SK-N-SH treated with all-trans-retinoic acid at 6 μM for 48 hours (cell line): Measurements from ENCODE around the gene TTLL13.

Experiments used
- ATAC-seq: fragments of 200-7000 bp; cut with Tn5 transposase; 3 replicates; pipeline ENCODE4 v1.9.1; 2020; ENCODE audit warnings: mild to moderate bottlenecking, moderate library complexity
- ARNTL ChIP-seq: fragments of 450-650 bp; formaldehyde crosslinking; IDR thresholded peaks from 2 replicates; pipeline ENCODE4 v1.5.0; 2020; ENCODE audit warnings: low read depth, mild to moderate bottlenecking, moderate library complexity, borderline replicate concordance
- BACH2 ChIP-seq: fragments of 250-450 bp; sonication (Bioruptor Pico); IDR thresholded peaks from 2 replicates; pipeline ENCODE4 v1.9.0; 2021; ENCODE audit warnings: mild to moderate bottlenecking, borderline replicate concordance
- CSDC2 ChIP-seq: fragments of 250-450 bp; sonication (Bioruptor Pico); IDR thresholded peaks from 2 replicates; pipeline ENCODE4 v1.5.0; 2020; ENCODE audit warnings: mild to moderate bottlenecking, moderate library complexity
- ESRRG ChIP-seq: fragments of 250-450 bp; sonication (Bioruptor Pico); IDR thresholded peaks from 2 replicates; pipeline ENCODE4 v1.6.1; 2021; ENCODE audit warnings: mild to moderate bottlenecking
- GLIS3 ChIP-seq: fragments of 250-450 bp; sonication (Bioruptor Pico); IDR thresholded peaks from 2 replicates; pipeline ENCODE4 v1.5.0; 2020; ENCODE audit warnings: mild to moderate bottlenecking, moderate library complexity
- ISL1 ChIP-seq: fragments of 250-450 bp; sonication (Bioruptor Pico); IDR thresholded peaks from 2 replicates; pipeline ENCODE4 v2.1.2; 2022; ENCODE audit warnings: mild to moderate bottlenecking, moderate library complexity
- OSR1 ChIP-seq: fragments of 250-450 bp; sonication (Bioruptor Pico); IDR thresholded peaks from 2 replicates; pipeline ENCODE4 v1.8.0; 2022; ENCODE audit warnings: moderate library complexity, mild to moderate bottlenecking, inconsistent platforms
- PATZ1 ChIP-seq: fragments of 250-450 bp; sonication (Bioruptor Pico); IDR thresholded peaks from 2 replicates; pipeline ENCODE4 v1.8.0; 2020; ENCODE audit warnings: mild to moderate bottlenecking, moderate library complexity, borderline replicate concordance
- PPARA ChIP-seq: fragments of 250-450 bp; sonication (Bioruptor Pico); IDR thresholded peaks from 2 replicates; pipeline ENCODE4 v1.5.0; 2020; ENCODE audit warnings: mild to moderate bottlenecking, borderline replicate concordance
- RARB ChIP-seq: fragments of 250-450 bp; sonication (Bioruptor Pico); IDR thresholded peaks from 2 replicates; pipeline ENCODE4 v1.8.0; 2021; ENCODE audit warnings: mild to moderate bottlenecking, moderate library complexity
- SNAI2 ChIP-seq: fragments of 250-450 bp; sonication (Bioruptor Pico); IDR thresholded peaks from 2 replicates; pipeline ENCODE4 v1.5.0; 2020; ENCODE audit warnings: mild to moderate bottlenecking, moderate library complexity
- TCF4 ChIP-seq: fragments of 250-450 bp; sonication (Bioruptor Pico); IDR thresholded peaks from 2 replicates; pipeline ENCODE4 v1.8.0; 2021; ENCODE audit warnings: mild to moderate bottlenecking, moderate library complexity, borderline replicate concordance
- TOX ChIP-seq: fragments of 250-450 bp; sonication (Bioruptor Pico); IDR thresholded peaks from 2 replicates; pipeline ENCODE4 v1.8.0; 2021; ENCODE audit warnings: mild to moderate bottlenecking, moderate library complexity, borderline replicate concordance
- ZC3H10 ChIP-seq: fragments of 250-450 bp; sonication (Bioruptor Pico); IDR thresholded peaks from 2 replicates; pipeline ENCODE4 v1.5.1; 2021; ENCODE audit warnings: mild to moderate bottlenecking, moderate library complexity
- ZFP3 ChIP-seq: fragments of 250-450 bp; sonication (Bioruptor Pico); IDR thresholded peaks from 2 replicates; pipeline ENCODE4 v1.5.0; 2020; ENCODE audit warnings: mild to moderate bottlenecking, moderate library complexity
- ZNF565 ChIP-seq: fragments of 450-650 bp; formaldehyde crosslinking; conservative IDR thresholded peaks from 2 replicates; pipeline ENCODE4 v1.5.0; 2020; ENCODE audit warnings: low read depth, mild to moderate bottlenecking, moderate library complexity
- ZNF70 ChIP-seq: fragments of 450-650 bp; formaldehyde crosslinking; IDR thresholded peaks from 2 replicates; pipeline ENCODE4 v1.5.0; 2020; ENCODE audit warnings: mild to moderate bottlenecking, moderate library complexity
- ZNF8 ChIP-seq: fragments of 450-650 bp; formaldehyde crosslinking; IDR thresholded peaks from 2 replicates; pipeline ENCODE4 v1.5.0; 2020; ENCODE audit warnings: mild to moderate bottlenecking, moderate library complexity
- TF ChIP-seq, protein P1 (sequence below): fragments of 250-450 bp; sonication (Bioruptor Pico); IDR thresholded peaks from 2 replicates; pipeline ENCODE4 v1.5.1; 2021; ENCODE audit warnings: mild to moderate bottlenecking, moderate library complexity
- TF ChIP-seq, protein P2 (sequence below): fragments of 250-450 bp; sonication (Bioruptor Pico); IDR thresholded peaks from 2 replicates; pipeline ENCODE4 v1.5.0; 2020; ENCODE audit warnings: mild to moderate bottlenecking, moderate library complexity
- TF ChIP-seq, protein P3 (sequence below): fragments of 250-450 bp; sonication (Bioruptor Pico); IDR thresholded peaks from 2 replicates; pipeline ENCODE4 v1.5.1; 2020; ENCODE audit warnings: low read depth, mild to moderate bottlenecking, moderate library complexity

Gene TTLL13

DNA sequence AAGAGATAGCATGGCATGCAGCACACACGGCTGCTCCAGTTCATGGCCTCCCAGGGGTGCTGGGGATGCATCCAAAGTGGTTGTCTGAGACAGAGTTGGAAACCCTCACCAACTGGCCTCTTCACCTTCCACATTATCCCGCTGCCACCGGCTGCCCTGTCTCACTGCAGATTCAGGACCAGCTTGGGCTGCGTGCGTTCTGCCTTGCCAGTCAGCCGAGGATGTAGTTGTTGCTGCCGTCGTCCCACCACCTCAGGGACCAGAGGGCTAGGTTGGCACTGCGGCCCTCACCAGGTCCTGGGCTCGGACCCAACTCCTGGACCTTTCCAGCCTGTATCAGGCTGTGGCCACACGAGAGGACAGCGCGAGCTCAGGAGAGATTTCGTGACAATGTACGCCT is 20.4 kb upstream of the TTLL13 start (continued):
- TF ChIP-seq, protein P1, sequence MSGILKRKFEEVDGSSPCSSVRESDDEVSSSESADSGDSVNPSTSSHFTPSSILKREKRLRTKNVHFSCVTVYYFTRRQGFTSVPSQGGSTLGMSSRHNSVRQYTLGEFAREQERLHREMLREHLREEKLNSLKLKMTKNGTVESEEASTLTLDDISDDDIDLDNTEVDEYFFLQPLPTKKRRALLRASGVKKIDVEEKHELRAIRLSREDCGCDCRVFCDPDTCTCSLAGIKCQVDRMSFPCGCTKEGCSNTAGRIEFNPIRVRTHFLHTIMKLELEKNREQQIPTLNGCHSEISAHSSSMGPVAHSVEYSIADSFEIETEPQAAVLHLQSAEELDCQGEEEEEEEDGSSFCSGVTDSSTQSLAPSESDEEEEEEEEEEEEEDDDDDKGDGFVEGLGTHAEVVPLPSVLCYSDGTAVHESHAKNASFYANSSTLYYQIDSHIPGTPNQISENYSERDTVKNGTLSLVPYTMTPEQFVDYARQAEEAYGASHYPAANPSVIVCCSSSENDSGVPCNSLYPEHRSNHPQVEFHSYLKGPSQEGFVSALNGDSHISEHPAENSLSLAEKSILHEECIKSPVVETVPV = no peak

- ATAC-seq = no peak
- TF ChIP-seq ZNF70 (CRISPR knock-in tag) (no peak), RARB (CRISPR knock-in tag) (no peak), ZNF565 (CRISPR knock-in tag) (no peak), ZFP3 (CRISPR knock-in tag) (no peak), TCF4 (CRISPR knock-in tag) (no peak), ZNF8 (CRISPR knock-in tag) (no peak), GLIS3 (no peak), PPARA (CRISPR knock-in tag) (no peak), ARNTL (CRISPR knock-in tag) (no peak), SNAI2 (CRISPR knock-in tag) (no peak), ESRRG (no peak), TOX (CRISPR knock-in tag) (no peak), BACH2 (CRISPR knock-in tag) (no peak), PATZ1 (CRISPR knock-in tag) (no peak)
- TF ChIP-seq, protein P2, sequence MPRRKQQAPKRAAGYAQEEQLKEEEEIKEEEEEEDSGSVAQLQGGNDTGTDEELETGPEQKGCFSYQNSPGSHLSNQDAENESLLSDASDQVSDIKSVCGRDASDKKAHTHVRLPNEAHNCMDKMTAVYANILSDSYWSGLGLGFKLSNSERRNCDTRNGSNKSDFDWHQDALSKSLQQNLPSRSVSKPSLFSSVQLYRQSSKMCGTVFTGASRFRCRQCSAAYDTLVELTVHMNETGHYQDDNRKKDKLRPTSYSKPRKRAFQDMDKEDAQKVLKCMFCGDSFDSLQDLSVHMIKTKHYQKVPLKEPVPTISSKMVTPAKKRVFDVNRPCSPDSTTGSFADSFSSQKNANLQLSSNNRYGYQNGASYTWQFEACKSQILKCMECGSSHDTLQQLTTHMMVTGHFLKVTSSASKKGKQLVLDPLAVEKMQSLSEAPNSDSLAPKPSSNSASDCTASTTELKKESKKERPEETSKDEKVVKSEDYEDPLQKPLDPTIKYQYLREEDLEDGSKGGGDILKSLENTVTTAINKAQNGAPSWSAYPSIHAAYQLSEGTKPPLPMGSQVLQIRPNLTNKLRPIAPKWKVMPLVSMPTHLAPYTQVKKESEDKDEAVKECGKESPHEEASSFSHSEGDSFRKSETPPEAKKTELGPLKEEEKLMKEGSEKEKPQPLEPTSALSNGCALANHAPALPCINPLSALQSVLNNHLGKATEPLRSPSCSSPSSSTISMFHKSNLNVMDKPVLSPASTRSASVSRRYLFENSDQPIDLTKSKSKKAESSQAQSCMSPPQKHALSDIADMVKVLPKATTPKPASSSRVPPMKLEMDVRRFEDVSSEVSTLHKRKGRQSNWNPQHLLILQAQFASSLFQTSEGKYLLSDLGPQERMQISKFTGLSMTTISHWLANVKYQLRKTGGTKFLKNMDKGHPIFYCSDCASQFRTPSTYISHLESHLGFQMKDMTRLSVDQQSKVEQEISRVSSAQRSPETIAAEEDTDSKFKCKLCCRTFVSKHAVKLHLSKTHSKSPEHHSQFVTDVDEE (CRISPR knock-in tag) = no peak
- TF ChIP-seq, protein P3, sequence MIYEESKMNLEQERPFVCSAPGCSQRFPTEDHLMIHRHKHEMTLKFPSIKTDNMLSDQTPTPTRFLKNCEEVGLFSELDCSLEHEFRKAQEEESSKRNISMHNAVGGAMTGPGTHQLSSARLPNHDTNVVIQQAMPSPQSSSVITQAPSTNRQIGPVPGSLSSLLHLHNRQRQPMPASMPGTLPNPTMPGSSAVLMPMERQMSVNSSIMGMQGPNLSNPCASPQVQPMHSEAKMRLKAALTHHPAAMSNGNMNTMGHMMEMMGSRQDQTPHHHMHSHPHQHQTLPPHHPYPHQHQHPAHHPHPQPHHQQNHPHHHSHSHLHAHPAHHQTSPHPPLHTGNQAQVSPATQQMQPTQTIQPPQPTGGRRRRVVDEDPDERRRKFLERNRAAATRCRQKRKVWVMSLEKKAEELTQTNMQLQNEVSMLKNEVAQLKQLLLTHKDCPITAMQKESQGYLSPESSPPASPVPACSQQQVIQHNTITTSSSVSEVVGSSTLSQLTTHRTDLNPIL (CRISPR knock-in tag) = no peak
- TF ChIP-seq, protein P1 = no peak
These were observed 19.3 kb upstream of the TTLL13 start for GRCh38 chr15:90230071-90230494.

GRCh38 chr15:90230610-90231009 is 18.7 kb upstream of the TTLL13 start:
- ATAC-seq = no peak
- TF ChIP-seq ZNF565 (CRISPR knock-in tag) (no peak), PATZ1 (CRISPR knock-in tag) (no peak), ISL1 (CRISPR knock-in tag) (no peak), ESRRG (no peak), SNAI2 (CRISPR knock-in tag) (no peak), ZC3H10 (CRISPR knock-in tag) (no peak), RARB (CRISPR knock-in tag) (no peak), ARNTL (CRISPR knock-in tag) (no peak), CSDC2 (CRISPR knock-in tag) (no peak), OSR1 (CRISPR knock-in tag) (no peak), ZFP3 (CRISPR knock-in tag) (no peak)
- TF ChIP-seq, protein P3 (CRISPR knock-in tag) = no peak
- TF ChIP-seq, protein P1 = no peak
- TF ChIP-seq, all 23 proteins: peak for 0
